Spinal cord (tissue), 10 donors: Measurements from ENCODE around the gene UACA. TPM values are rescaled to one million over a fixed set of nuclear protein-coding genes. Genes with fewer than 3 reads are reported as not detected.
"Not testable (repeated sequence)": the region's sequence is repeated elsewhere in the genome, so short reads cannot be mapped to it uniquely, and the experiment has no call there.

Experiments
- DNase-seq, 6 donors: peaks; one replicate each; pipeline versions ENCODE4 v3.0.0 to v3.0.0-alpha.2; 2013 to 2015; ENCODE audit warnings: low spot score in 6 of 6, low read depth in 4 of 6
- H3K27ac ChIP-seq: one replicate; pipeline ENCODE4 v1.5.1; 2013; ENCODE audit warnings: low read depth, low read length, control low read depth
- H3K27me3 ChIP-seq: one replicate; pipeline ENCODE4 v1.6.1; 2013; ENCODE audit warnings: low read length; ENCODE audit not compliant: control insufficient read depth, insufficient read depth
- H3K36me3 ChIP-seq: one replicate; pipeline ENCODE4 v1.6.1; 2013; ENCODE audit warnings: low read length; ENCODE audit not compliant: control insufficient read depth, insufficient read depth
- H3K4me1 ChIP-seq: one replicate; pipeline ENCODE4 v1.6.1; 2013; ENCODE audit warnings: low read length; ENCODE audit not compliant: control insufficient read depth, insufficient read depth
- H3K4me3 ChIP-seq: one replicate; pipeline ENCODE4 v1.5.1; 2013; ENCODE audit warnings: low read depth, low read length, control low read depth
- H3K9me3 ChIP-seq: one replicate; pipeline ENCODE4 v1.6.1; 2013; ENCODE audit warnings: low read length; ENCODE audit not compliant: control insufficient read depth, insufficient read depth
- WGBS: methylation state at CpG from one replicate; pipeline ENCODE4 v1.1.5; 2013; ENCODE audit warnings: missing lambda C conversion rate; ENCODE audit not compliant: insufficient coverage; 5-methylcytosine and 5-hydroxymethylcytosine counted together
- polyA plus RNA-seq, 2 donors: library from polyadenylated mRNA; unstranded; fragments of 120-200 nt; gene quantifications; one replicate each; pipeline ENCODE4 v1.2.1, GENCODE V29; 2013; ENCODE audit not compliant: insufficient read length in 2 of 2
- total RNA-seq, 2 donors: library from RNA; depleted of rRNA in 1 of 2; stranded (reverse); fragments of 120-200 nt in 1 of 2; fragments of >200 nt in 1 of 2; gene quantifications; one replicate each; pipeline versions ENCODE4 v1.2.3 to v1.2.4, GENCODE V29; 2013 to 2014
- donor health status: healthy.

Gene UACA
- total and polyA plus RNA-seq, 4 donors = 50.8 to 188 (median 87.2) TPM

DNA sequence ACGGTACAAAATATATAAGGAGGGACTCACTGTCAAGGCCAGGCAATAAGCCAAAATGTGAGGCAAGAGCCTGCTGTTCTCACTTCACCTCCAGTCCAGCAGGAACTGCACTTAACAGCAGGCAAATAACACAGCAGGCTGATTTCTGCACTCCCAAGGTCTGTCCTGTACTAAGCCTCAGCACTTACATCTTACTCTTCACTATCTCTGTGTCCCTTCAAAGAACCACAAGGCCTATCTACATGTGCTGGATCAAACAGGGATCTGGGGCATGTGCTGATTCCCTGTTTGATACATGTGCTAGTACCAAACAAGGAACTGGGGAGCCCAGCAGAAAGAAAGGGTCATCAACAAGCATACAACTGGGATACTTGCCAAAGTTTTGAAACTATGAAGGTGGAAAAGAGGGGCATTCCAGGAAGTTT is 22.2 kb downstream of the UACA start:
- H3K36me3 ChIP-seq = no peaks in the 10 kb centered on the region
- no peaks in the 10 kb centered on the region for H3K9me3 ChIP-seq
- peak overlapping the region; percentile 45 for H3K27ac ChIP-seq
- no peak overlapping the region for H3K4me3 ChIP-seq
- WGBS = no CpG with 5 or more reads among the region's 1 CpG
- no peaks in the 10 kb centered on the region for H3K4me1 ChIP-seq
- DNase-seq = peak in 1 of 6 donors; percentile 43
- no peaks in the 10 kb centered on the region for H3K27me3 ChIP-seq

DNA sequence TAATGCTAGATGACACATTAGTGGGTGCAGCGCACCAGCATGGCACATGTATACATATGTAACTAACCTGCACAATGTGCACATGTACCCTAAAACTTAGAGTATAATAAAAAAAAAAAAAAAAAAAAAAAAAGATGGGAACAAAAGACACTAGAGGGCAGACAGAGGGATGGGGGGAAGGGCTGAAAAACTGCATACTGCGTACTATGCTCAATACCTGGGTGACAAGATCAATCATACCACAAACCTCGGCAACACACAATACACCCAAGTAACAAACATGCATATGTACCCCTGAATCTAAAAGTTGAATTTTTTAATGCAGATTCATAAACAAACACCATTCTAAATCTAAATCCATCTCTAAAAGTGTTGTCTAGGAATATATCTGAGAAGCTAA is 28.3 kb downstream of the UACA start:
- H3K27me3 ChIP-seq, H3K4me1 ChIP-seq, H3K27ac ChIP-seq, DNase-seq, H3K9me3 ChIP-seq, H3K36me3 ChIP-seq, H3K4me3 ChIP-seq: not testable (repeated sequence)
- no CpG with 5 or more reads among the region's 3 CpGs for WGBS

DNA sequence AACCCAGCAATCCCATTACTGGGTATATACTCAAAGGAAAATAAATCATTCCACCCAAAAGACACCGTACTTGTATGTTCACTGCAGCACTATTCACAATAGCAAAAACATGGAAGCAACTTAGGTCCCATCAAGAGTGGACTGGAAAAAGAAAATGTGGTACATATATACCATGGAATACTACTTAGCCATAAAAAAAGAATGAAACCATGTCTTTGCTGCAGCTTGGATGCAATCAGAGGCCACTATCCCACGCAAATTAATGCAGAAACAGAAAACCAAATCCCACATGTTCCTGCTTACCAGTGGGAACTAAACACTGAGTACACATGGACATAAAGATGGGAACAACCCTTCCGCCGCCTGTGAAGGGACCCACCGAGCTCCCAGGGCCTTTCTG is 34.2 kb downstream of the UACA start:
- 100% methylated on average over 1 of the region's 5 CpGs for WGBS
- no peak for DNase-seq
- Histone ChIP-seq H3K4me3 (no peak overlapping the region), H3K27ac (no peak overlapping the region), H3K27me3 (no peaks in the 10 kb centered on the region), H3K4me1 (no peaks in the 10 kb centered on the region), H3K36me3 (no peaks in the 10 kb centered on the region), H3K9me3 (peaks cover 2% of the 10 kb centered on the region)

DNA sequence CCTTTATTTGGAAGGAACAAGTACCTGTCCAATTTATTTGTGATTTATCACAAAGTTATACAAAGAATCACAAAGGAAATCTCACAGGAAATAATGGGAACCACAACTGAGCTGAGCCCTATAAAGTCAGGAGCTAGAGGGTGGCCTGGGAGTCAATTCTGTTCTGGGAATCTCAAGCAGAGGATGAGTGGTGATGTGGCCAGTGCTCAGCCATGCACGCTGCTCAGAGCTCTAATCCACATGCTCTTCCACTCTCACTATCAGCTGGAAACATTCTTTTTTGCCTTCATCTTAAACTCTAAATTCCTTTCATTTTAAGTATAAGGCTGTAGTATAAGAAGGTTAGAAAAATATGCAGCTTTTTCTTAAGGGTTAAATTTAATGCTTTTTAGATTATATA is 36.6 kb downstream of the UACA start:
- Histone ChIP-seq H3K4me1 (no peaks in the 10 kb centered on the region), H3K27me3 (no peaks in the 10 kb centered on the region), H3K4me3 (no peak overlapping the region), H3K36me3 (no peaks in the 10 kb centered on the region), H3K27ac (no peak overlapping the region), H3K9me3 (peaks cover 2% of the 10 kb centered on the region)
- DNase-seq = no peak
- no CpG with 5 or more reads among the region's 1 CpG for WGBS

DNA sequence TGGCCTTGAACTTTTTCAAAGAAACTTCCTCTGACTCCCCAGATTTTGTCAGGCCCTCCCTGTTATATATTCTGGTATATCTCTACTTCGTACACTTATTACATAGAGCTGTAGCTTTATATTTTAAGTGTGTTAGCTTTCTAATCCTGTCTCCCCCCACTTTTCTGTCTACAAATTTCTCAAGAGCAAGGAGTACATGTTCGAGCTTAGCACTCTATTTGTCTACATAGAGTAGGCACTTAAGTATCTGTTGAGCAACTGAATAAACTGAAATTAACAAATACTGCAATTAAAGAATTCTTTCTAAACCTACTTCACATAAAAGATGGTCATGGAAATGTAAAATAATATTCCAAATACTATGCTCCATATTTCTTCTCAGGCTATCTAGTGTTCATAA is 39.4 kb downstream of the UACA start:
- H3K27me3 ChIP-seq = no peaks in the 10 kb centered on the region
- WGBS = no CpG with 5 or more reads among the region's 2 CpGs
- DNase-seq = no peak

GRCh38 chr15:70723122-70723422 is 40.3 kb downstream of the UACA start:
- H3K9me3 ChIP-seq = no peaks in the 10 kb centered on the region
- H3K4me1 ChIP-seq = no peaks in the 10 kb centered on the region
- no peak overlapping the region for H3K27ac ChIP-seq
- DNase-seq = no peak
- H3K27me3 ChIP-seq = no peaks in the 10 kb centered on the region
- WGBS = 89% methylated on average over 4 of the region's 5 CpGs
- H3K36me3 ChIP-seq = no peaks in the 10 kb centered on the region
- H3K4me3 ChIP-seq = no peak overlapping the region

More for the DNA sequence above, 39.4 kb downstream of the UACA start:
- no peaks in the 10 kb centered on the region for H3K9me3 ChIP-seq
- no peak overlapping the region for H3K4me3 ChIP-seq
- H3K27ac ChIP-seq = no peak overlapping the region
- H3K36me3 ChIP-seq = no peaks in the 10 kb centered on the region
- no peaks in the 10 kb centered on the region for H3K4me1 ChIP-seq

DNA sequence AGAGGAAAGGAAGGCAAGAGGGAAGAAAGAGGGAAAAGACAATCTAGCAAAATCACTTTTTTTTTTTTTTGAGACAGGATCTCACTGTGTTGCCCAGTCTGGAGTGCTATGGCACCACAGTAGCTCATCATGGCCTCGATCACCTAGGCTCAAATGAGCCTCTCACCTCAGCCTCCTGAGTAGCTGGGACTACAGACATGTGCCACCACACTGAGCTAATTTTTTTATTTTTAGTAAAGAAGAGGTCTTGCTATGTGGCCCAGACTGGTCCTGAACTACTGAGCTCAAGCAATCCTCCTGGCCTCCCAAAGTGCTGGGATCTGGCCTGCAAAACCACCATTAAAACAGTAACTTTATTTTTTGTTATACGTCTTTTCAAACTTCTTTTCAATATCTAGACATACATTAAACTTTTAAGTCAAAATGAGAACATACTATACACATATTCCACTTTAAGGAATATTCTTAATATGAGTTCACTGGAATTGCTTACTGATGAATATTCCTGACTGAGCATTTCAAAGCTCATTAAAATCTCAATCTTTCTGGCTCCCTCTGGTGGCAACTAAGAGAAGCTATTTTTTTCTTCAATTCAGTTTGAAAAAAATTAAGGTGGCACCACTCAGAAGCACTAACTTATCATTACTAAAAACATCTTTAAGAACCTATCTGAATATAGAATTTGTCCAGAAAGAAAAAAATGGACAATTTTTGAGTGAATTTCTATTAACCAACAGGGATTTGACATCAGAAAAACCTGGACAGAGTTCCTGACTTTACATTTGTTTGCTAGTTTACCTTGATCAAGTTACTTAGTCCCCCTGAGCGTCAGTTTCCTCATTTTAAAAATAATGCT is 40.9 kb downstream of the UACA start:
- Histone ChIP-seq H3K27me3 (no peaks in the 10 kb centered on the region), H3K4me1 (no peaks in the 10 kb centered on the region), H3K4me3 (no peak overlapping the region), H3K9me3 (no peaks in the 10 kb centered on the region), H3K36me3 (no peaks in the 10 kb centered on the region), H3K27ac (no peak overlapping the region)
- WGBS = no CpG with 5 or more reads among the region's 3 CpGs
- peak in 4 of 6 donors; percentile 23 to 87 (median 52) for DNase-seq

DNA sequence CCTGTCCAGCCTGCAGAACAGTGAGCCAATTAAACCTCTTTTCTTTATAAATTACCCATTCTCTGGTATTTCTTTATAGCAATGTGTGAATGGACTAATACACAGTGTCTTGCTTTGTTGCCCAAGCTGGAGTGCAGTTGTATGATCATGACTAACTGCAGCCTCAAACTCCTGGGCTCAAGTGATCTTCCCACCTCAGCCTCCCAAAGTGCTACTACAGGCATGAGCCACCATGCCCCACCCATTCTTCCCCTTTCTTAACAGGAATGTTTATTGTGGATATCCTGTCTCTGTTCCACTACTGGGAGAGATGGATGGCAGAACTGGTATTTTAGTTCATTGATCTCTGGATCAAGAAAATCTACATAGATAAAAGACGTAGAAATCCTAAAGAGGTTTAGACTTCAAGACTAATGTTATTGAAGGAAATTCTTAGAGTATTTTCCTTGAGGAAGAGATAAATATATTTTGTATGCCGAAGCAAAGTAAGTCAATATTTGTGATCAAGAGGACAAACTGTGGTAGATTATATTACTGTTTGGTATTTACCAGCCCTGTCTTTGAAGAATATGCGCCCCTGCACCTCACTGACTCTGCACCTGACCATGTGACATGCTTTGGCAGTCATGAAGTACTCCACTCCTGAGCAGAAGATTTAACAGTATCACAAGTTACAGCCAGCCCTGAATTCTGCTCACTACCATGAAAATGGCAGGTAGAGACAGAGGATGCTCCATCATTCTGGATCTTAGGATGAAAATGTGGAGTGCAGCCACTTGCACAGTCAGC is 42.9 kb downstream of the UACA start:
- Histone ChIP-seq H3K9me3 (no peaks in the 10 kb centered on the region), H3K36me3 (no peaks in the 10 kb centered on the region), H3K4me1 (no peaks in the 10 kb centered on the region), H3K27ac (no peak overlapping the region), H3K27me3 (no peaks in the 10 kb centered on the region), H3K4me3 (no peak overlapping the region)
- DNase-seq = no peak
- WGBS = 100% methylated on average over 1 of the region's 3 CpGs

DNA sequence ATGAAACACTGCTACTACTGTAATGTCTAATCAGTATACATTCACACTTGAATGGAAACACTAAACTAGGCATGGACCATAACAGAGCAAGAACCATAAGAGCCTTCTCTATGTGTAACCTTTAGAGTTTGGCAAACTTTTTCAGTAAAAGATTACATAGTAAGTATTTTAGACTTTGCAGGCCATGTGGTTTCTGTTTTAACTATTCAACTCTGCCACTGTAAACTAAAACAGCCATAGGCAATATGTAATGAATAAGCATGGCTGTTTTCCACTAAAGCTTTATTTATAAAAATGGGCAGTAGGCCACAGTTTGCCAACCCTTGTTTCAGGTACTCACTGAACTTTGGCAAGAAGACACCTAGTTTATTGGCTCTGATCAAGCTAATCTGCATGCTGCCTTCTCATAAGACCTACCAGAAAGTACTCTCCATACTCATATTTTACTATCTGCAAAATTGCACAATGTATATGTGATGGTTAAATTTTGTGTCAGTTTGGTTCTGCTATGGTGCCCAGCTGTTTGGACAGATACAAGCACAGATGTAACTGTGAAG is 46.0 kb downstream of the UACA start:
- Histone ChIP-seq H3K4me1 (no peaks in the 10 kb centered on the region), H3K27ac (no peak overlapping the region), H3K4me3 (no peak overlapping the region), H3K36me3 (no peaks in the 10 kb centered on the region), H3K27me3 (no peaks in the 10 kb centered on the region), H3K9me3 (no peaks in the 10 kb centered on the region)
- no peak for DNase-seq
